HEK293 (cell line): ENCODE results near the gene ITGA7.
A peak's percentile ranks its signal among the peaks of the same experiment; 100 is the strongest.

ENCODE experiments used
- ATF2 ChIP-seq: fragments of 450-650 bp; formaldehyde crosslinking; IDR thresholded peaks from 2 replicates; pipeline ENCODE4 v1.5.1; 2016; ENCODE audit warnings: missing biosample characterization, missing genetic modification characterization, low read depth
- BCL6B ChIP-seq: fragments of 450-650 bp; formaldehyde crosslinking; IDR thresholded peaks from 2 replicates; pipeline ENCODE4 v1.5.1; 2017; ENCODE audit warnings: missing biosample characterization, missing genetic modification characterization
- CTCF ChIP-seq: fragments of 450-650 bp; formaldehyde crosslinking; IDR thresholded peaks from 2 replicates; pipeline ENCODE4 v1.5.1; 2016; ENCODE audit warnings: missing biosample characterization, missing genetic modification characterization
- GFI1B ChIP-seq: fragments of 450-650 bp; formaldehyde crosslinking; IDR thresholded peaks from 2 replicates; pipeline ENCODE4 v1.5.1; 2016; ENCODE audit warnings: missing biosample characterization, missing genetic modification characterization
- OVOL3 ChIP-seq: fragments of 450-650 bp; formaldehyde crosslinking; IDR thresholded peaks from 2 replicates; pipeline ENCODE4 v1.5.1; 2016; ENCODE audit warnings: missing biosample characterization, missing genetic modification characterization
- TCF7L2 ChIP-seq: IDR thresholded peaks from 2 replicates; pipeline ENCODE4 v1.6.1; 2011; ENCODE audit warnings: low read depth, mild to moderate bottlenecking, inconsistent platforms, low read length, moderate library complexity, borderline replicate concordance
- TRIM28 ChIP-seq: IDR thresholded peaks from 2 replicates; pipeline ENCODE4 v1.6.1; 2011; ENCODE audit warnings: low read length, control low read depth, borderline replicate concordance
- ZBTB21 ChIP-seq: fragments of 450-650 bp; formaldehyde crosslinking; IDR thresholded peaks from 2 replicates; pipeline ENCODE4 v1.5.1; 2017; ENCODE audit warnings: missing biosample characterization, missing genetic modification characterization
- ZBTB44 ChIP-seq: fragments of 450-650 bp; IDR thresholded peaks from 2 replicates; pipeline ENCODE4 v1.5.1; 2018; ENCODE audit warnings: missing biosample characterization, mild to moderate bottlenecking, missing genetic modification characterization
- ZNF274 ChIP-seq, 2 experiments: fragments of 200-500 bp in 1 of 2; fragments of 450-650 bp in 1 of 2; sonication (Bioruptor generic) in 1 of 2; formaldehyde crosslinking in 1 of 2; IDR thresholded peaks; 2 replicates each; pipeline versions ENCODE4 v1.5.1 to v1.6.1; 2014 to 2016; ENCODE audit warnings: borderline replicate concordance in 1 of 2, inconsistent platforms in 1 of 2, low read length in 1 of 2, missing biosample characterization in 1 of 2, missing genetic modification characterization in 1 of 2
- ZNF513 ChIP-seq: fragments of 450-650 bp; IDR thresholded peaks from 2 replicates; pipeline ENCODE4 v1.5.1; 2018; ENCODE audit warnings: missing biosample characterization, missing genetic modification characterization
- ZNF529 ChIP-seq: fragments of 450-650 bp; formaldehyde crosslinking; IDR thresholded peaks from 2 replicates; pipeline ENCODE4 v1.5.1; 2017; ENCODE audit warnings: missing genetic modification characterization, missing biosample characterization; ENCODE audit not compliant: insufficient replicate concordance
- ZNF600 ChIP-seq: fragments of 450-650 bp; formaldehyde crosslinking; IDR thresholded peaks from 2 replicates; pipeline ENCODE4 v1.5.1; 2016; ENCODE audit warnings: missing biosample characterization, missing genetic modification characterization
- ZNF654 ChIP-seq: fragments of 450-650 bp; formaldehyde crosslinking; IDR thresholded peaks from 2 replicates; pipeline ENCODE4 v1.5.1; 2016; ENCODE audit warnings: low read depth, missing biosample characterization, missing genetic modification characterization

- TF ChIP-seq OVOL3 (no peak), CTCF (tag by site-specific recombination) (no peak), TCF7L2 (no peak), ZNF513 (no peak), ZNF654 (tag by site-specific recombination) (no peak), TRIM28 (no peak), ZBTB44 (no peak), ATF2 (tag by site-specific recombination) (0 out of 2 replicates have a peak, but pooled peaks have one; percentile 40), ZNF529 (tag by site-specific recombination) (no peak), ZBTB21 (no peak), BCL6B (tag by site-specific recombination) (no peak), GFI1B (no peak), ZNF600 (tag by site-specific recombination) (no peak), ZNF274 (IDR thresholded peaks at IDR 0.05; ENCODE audit: low read length) (no peak), ZNF274 (tag by site-specific recombination; IDR thresholded peaks at IDR 0.05; ENCODE audit: borderline replicate concordance) (no peak)
Observed at GRCh38 chr12:55713721-55714120, 6.0 kb upstream of the ITGA7 start.
